GM21447 (cell line): ENCODE results near the gene RPH3AL.
"Not testable (repeated sequence)": the region's sequence is repeated elsewhere in the genome, so short reads cannot be mapped to it uniquely, and the experiment has no call there.

ENCODE experiments used
- ATAC-seq: cut with Tn5 transposase; IDR thresholded peaks from one replicate; pipeline ENCODE4 v1.9.1; 2021; ENCODE audit not compliant: unreplicated experiment

Gene RPH3AL

DNA sequence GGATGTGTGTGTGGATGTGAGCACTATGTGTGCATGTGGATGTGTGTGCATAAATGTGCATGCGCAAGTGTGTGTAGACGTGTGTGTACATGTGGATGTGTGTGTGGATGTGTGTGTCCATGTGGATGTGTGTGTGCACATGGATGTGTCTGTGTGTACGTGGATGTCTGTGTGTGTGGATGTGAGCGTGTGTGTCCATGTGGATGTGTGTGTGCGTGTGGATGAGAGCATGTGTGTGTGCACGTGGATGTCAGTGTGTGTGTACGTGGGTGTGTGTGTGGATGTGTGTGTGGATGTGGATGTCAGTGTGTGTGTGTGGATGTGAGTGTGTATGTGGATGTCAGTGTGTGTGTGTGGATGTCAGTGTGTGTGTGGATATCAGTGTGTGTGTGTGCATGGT is 107.6 kb downstream of the RPH3AL start:
- ATAC-seq = no peak

- not testable (repeated sequence) for ATAC-seq
Observed at GRCh38 chr17:243924-244323, 108.7 kb downstream of the RPH3AL start.

- ATAC-seq = no peak
Observed at GRCh38 chr17:238964-239259, 113.7 kb downstream of the RPH3AL start.

DNA sequence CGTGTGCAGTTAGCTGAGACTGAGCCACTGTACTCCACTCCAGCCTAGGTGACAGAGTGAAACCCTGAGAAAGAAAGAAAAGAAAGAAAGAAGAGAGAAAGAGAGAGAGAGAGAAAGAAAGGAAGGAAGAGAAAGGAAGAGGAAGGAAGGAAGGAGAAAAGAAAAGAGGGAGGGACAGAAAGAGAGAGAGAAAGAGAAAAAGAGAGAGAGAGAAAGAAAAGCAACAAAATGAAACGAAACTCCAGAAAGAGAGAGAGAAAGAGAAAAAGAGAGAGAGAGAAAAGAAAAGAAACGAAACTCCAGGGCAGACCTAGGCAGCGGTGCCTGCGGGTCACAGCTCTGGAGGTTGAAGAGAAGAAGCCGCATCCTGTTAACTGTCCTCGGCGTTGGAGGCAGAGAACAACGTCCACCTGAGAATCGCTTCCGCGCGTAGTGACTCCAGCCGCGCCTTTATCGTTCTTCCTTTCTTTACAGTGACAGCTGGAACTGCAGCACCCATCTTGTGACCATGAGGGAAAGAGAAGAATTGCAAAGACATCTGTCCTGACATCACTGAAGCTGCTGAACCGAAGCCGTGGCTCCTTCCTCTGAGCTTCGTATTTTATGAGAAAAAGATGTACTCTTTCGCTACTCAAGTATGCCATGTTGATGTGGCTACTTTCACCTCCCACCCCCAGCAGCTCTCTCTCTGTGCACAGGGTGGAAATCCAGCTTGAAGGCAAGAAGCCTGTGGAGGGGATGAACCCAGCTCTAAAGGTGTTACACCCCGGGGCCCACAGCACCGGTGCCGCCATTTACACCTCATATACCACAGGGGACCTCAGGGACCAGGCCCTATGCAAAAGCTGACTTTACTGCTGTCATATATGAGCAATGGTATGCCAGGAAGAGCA is 114.3 kb downstream of the RPH3AL start:
- no peak for ATAC-seq

DNA sequence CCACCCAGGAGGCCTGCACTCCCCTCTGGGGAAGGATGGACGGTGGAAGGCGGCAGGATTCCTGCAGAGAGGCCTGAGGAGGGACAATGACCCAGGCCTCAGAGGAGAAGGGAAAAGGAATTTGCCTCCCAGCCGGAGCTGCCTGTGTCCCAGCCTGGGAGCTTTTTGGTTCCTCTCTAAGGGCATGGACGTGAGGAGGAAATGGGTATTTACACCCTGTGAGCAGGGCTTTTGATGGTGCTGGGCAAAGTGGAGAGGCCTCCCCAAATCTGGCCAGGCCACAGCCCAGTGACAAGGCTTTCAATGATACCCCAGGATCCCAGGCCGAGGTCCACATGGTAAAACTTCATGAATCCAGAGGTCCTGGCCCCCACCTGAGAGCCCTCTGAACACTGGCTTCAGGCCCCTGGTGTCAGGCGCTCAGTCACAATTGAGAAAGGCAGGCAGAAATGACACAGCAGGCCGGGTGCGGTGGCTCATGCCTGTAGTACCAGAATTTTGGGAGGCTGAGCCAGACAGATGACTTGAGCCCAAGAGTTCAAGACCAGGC is 115.1 kb downstream of the RPH3AL start:
- no peak for ATAC-seq

GRCh38 chr17:236641-237405 is 115.8 kb downstream of the RPH3AL start:
- ATAC-seq = no peak

DNA sequence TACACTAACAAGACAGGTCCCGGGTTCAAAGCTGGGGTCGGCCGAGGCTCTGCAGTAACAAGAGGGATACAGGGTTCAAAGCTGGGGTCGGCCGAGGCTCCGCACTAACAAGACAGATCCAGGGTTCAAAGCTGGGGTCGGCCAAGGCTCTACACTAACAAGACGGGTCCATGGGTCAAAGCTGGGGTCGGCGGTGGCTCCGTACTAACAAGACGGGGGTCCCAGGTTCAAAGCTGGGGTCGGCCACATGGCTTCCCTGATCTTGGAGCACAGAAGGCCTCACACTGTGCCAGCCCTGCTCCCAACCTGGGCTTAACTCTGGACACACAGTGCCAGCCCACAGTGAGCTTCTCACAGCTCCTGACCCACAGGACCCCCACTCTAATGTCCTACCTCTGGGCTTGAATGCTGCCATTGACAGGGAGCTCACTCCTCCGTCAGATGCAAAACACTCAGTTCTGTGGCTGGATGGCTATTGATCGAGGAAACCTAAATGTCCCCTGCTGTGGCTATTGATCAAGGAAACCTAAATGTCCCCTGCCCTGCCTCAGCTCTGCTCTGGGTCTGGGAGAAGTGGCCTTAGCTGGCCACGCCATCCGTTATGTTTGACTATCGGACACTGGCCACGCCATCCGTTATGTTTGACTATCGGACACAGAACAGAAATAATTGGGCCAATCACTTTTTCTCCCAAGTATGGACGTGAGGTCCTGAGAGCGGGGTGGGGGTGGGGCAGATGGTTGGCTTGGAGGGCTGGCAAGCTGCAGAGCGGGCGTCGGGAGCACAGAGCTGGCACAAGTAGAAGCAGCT is 116.6 kb downstream of the RPH3AL start:
- no peak for ATAC-seq

DNA sequence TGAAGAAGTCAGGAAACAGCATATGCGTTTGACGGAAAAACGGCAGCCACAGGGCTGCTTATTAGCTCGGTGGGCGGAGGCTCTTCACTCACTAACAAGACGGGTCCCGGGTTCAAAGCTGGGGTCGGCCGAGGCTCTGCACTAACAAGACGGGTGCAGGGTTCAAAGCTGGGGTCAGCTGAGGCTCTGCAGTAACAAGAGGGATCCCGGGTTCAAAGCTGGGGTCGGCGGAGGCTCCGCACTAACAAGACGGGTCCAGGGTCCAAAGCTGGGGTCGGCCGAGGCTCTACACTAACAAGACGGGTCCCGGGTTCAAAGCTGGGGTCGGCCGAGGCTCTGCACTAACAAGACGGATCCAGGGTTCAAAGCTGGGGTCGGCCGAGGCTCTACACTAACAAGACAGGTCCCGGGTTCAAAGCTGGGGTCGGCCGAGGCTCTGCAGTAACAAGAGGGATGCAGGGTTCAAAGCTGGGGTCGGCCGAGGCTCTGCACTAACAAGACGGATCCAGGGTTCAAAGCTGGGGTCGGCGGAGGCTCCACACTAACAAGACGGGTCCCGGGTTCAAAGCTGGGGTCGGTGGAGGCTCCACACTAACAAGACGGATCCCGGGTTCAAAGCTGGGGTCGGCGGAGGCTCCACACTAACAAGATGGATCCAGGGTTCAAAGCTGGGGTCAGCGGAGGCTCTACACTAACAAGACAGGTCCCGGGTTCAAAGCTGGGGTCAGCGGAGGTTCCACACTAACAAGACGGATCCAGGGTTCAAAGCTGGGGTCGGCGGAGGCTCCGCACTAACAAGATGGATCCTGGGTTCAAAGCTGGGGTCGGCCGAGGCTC is 117.4 kb downstream of the RPH3AL start:
- not testable (repeated sequence) for ATAC-seq

GRCh38 chr17:234163-234993 is 118.2 kb downstream of the RPH3AL start:
- ATAC-seq = not testable (repeated sequence)

DNA sequence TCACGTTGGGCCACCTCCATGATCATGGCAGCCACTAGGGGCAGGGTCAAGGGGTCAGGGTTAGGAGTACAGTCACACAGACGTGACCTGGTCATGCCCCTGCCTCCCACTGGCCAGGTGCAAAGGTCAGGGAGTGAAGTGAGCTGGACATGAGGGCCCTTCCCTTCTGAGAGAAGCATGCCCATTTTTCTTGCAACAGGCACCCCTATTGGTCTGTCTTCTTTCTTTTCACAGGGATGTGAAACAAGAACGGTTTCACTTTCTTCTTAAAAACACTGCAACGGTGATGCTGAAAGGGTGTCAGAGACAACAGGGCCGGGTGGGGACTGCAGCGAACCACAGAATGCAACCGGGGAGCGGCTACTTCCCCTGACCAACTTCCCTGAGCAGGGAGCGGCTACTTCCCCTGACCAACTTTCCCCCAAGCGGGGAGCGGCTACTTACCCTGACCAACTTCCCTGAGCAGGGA is 119.1 kb downstream of the RPH3AL start:
- no peak for ATAC-seq

GRCh38 chr17:231966-232807 is 120.4 kb downstream of the RPH3AL start:
- no peak for ATAC-seq

DNA sequence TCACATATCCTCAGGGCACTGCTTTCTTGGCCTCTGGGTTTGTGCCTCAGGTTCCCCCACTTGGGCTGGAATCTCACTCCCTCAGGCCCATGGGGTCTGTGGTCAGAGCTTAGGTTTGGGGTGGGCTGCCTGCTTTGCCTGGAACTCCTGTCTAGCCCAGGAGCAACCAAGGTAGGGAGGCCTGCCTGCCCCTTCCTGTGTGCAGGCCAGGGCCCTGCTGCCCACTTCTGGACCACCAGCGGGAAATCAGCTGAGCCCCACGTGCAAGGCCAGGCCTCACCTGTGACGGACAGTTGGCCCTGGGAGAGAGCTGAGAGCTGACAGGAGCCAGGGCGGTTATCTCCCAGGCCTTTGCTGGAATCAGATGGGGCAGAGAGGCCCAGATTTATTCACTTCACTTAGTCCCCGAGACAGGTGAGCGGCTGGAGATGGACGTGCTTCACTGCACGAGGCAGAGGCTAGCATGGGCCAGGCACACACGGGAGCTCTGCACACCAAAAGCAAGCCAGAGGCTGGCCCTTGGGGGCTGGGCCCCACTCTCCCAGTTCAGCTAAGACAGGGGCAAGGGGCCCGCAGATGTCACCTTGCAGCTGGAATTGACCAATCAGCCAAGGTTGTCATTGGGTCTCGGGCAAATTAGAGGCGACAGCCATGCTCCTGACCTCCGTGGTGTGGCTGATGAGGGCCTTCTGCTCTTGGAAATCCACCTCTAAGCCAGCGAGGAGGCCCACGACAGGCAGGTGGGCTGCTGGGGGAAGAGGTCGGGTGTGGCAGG is 121.2 kb downstream of the RPH3AL start:
- ATAC-seq = no peak

GRCh38 chr17:230395-230770 is 122.2 kb downstream of the RPH3AL start:
- ATAC-seq = no peak

GRCh38 chr17:229709-230394 is 122.8 kb downstream of the RPH3AL start:
- no peak for ATAC-seq

DNA sequence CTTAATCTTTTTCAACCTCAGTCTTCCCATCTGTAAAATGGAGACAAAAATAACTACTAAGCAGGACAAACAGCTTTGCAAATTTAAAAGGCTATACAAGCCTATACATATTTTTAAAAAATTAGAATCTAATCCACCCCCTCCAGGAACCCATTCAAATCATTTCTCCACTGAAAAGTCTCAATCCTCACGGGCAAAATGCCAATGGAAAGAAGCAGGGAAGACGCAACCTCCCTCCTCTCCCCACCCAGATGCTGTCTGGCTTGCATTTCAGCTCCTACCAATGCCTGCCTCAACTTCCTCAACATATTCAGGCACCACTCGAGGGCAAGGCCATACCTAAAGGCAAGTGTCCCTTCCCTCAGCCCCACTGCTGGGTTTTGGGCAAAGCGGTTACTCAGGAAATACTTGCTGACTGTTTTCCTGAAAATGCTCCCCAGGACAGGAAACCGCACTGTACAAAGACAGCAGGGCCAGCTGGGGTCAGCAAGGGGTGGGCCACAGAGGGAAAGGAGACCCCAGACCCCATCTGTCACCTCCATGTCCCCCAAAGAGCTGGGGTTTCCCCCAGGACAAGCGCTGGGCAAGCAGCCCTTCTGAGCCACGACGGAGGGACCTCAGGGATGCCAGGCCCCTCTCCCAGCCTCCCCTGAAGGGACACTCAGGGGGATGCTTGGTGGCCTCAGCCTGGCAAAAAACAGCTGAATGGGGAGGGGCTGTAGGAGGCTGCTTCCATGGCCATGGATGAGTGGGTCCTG is 123.5 kb downstream of the RPH3AL start:
- no peak for ATAC-seq

GRCh38 chr17:227946-228615 is 124.5 kb downstream of the RPH3AL start:
- no peak for ATAC-seq
